HG03280 (cell line): ENCODE results near the gene PRAMEF2.
"Not testable (repeated sequence)": the region's sequence is repeated elsewhere in the genome, so short reads cannot be mapped to it uniquely, and the experiment has no call there.

Experiments
- ATAC-seq: cut with Tn5 transposase; IDR thresholded peaks from one replicate; pipeline ENCODE4 v1.9.1; 2021; ENCODE audit warnings: mild to moderate bottlenecking, moderate library complexity; ENCODE audit not compliant: unreplicated experiment

The PRAMEF2 gene

DNA sequence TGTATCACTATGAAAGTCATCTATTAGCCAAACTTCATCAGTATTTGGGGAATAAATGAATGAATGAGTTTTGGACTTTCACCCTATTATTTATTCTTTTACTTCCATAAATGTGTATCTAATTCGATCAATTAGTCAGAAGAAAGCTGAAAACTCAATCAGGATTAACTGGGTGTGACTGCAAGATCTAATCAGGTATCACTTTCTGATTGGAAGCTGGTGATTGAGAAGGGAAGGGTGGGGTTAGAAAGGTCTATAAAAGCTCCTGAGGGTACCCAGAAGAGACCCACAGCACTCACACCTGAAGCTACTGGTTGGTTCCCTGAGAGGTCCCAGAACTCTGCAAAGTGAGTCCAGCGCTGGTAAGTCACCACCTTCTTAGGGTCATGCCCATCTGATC lies at the start of gene PRAMEF2:
TSS of gene PRAMEF2 (plus strand) at position 301 of the 400 bp plus-strand sequence. CDS start 1,924 bp downstream, outside the sequence.
- ATAC-seq = not testable (repeated sequence)

DNA sequence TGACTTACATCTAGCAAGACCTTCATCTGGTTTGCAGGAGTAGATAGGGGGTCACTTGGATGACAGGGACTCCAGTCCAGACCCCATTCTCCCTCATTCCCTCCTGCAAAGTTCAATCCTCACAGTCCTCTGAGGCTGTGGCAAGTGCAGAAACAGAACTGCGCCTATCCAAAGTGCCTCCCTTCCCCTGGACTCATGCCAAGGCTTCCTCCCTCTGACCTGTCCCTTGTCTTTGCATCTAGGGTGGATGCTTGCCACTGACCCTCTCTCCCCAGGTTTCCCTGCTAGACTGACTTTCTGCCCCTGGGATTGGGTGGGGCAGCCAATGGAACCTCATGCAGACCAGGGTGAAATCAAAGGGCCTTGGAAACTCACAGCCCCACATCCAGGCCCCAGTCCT lies 47.0 kb upstream of the PRAMEF2 start:
- no peak for ATAC-seq

GRCh38 chr1:12810691-12811408 lies 46.0 kb upstream of the PRAMEF2 start:
- no peak for ATAC-seq

DNA sequence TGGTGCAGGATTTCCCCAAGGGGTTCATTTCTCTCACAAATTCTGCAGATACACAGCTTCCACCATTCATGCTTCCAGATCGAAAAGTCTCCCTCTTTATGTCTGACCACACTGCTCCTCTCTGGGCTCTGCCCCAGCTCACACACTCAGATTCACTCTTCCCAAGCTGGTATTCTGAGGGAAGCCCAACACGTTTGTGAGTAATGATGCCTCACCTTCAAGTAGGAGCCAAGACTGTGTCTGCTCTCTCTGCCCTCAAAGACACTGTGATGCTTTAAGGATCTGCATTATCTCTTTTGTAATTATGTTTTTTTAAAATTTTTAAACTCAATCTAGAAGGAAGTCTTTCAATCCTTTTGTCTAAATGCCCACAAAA lies 45.5 kb upstream of the PRAMEF2 start:
- ATAC-seq = no peak

DNA sequence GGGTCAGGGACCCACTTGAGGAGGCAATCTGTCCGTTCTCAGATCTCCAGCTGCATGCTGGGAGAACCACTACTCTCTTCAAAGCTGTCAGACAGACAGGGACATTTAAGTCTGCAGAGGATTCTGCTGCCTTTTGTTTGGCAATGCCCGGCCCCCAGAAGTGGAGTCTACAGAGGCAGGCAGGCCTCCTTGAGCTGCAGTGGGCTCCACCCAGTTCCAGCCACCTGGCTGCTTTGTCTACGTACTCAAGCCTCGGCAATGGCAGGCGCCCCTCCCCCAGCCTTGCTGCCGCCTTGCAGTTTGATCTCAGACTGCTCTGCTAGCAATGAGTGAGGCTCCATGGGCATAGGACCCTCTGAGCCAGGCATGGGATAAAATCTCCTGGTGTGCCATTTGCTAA lies 37.8 kb upstream of the PRAMEF2 start:
- ATAC-seq = not testable (repeated sequence)

DNA sequence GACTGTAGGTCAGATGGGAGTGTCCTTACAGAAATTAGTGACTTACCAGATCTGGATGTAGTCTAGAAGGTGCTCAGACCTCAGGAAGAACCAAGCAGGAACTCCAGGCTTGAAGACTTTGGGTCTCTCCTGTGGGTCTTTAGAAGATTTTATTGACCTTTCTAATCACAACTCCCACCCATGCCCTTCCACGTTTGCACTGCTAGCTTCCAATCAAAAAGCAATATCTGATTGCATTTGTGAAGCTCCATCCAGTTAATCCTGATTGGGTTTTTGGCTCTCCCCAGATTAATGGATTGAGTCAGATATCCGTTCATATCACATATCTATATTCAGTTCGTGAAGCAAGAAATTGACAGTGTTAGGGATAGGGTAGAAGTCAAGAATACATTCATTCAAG lies 25.6 kb upstream of the PRAMEF2 start, which contains the start of gene PRAMEF11:
TSS of gene PRAMEF11 (minus strand) at position 101 of the 400 bp plus-strand sequence. CDS start 2,621 bp downstream, outside the sequence.
- ATAC-seq = not testable (repeated sequence)

DNA sequence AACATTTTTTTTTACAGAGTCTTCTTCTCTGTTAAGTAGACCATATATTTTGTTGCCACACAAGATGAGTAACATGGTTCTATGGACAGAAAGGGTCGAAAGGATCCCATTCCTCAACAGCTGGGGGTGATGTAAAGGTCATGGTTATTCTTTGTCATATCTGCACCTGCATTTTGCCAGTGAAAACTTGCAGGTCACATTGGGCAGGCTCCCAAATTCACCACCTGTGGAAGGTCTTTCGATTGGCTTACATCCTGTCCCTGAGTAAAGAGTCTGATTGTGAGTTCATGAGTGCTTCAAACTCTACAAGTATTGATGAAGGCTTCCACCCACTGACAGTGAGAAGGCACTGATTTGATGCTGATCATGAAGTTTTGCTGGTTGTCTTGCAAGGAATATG lies 23.6 kb upstream of the PRAMEF2 start:
- ATAC-seq = not testable (repeated sequence)

DNA sequence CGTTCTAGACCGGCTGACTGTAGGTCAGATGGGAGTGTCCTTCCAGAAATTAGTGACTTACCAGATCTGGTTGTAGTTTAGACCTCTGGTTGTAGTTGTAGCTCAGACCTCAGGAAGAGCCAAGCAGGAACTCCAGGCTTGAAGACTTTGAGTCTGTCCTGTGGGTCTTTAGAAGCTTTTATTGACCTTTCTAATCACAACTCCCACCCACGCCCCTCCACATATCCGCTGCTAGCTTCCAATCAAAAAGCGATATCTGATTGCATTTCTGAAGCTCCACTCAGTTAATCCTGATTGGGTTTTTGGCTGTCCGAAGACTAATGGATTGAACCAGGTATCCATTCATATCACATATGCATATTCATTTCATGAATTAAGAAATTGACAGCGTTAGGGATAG lies 8.3 kb upstream of the PRAMEF2 start, which contains the start of gene HNRNPCL1:
TSS of gene HNRNPCL1 (minus strand) at position 101 of the 400 bp plus-strand sequence. CDS start 431 bp downstream, outside the sequence.
- not testable (repeated sequence) for ATAC-seq

DNA sequence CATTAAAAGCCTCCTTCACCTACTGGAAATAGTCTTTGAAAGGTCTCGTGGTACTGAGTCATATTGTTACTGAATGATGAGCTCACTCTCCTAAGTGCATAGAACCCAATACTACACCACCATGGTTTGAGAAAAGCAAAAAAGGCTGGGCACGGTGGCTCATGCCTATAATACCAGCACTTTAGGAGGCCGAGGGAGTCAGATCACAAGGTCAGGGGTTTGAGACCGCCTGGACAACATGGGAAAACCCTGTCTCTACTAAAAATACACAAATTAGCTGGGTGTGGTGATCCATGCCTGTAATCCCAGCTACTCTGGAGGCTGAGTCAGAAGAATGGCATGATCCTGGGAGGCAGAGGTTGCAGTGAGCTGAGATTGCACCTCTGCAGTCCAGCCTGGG lies 5.1 kb upstream of the PRAMEF2 start:
- ATAC-seq = no peak

DNA sequence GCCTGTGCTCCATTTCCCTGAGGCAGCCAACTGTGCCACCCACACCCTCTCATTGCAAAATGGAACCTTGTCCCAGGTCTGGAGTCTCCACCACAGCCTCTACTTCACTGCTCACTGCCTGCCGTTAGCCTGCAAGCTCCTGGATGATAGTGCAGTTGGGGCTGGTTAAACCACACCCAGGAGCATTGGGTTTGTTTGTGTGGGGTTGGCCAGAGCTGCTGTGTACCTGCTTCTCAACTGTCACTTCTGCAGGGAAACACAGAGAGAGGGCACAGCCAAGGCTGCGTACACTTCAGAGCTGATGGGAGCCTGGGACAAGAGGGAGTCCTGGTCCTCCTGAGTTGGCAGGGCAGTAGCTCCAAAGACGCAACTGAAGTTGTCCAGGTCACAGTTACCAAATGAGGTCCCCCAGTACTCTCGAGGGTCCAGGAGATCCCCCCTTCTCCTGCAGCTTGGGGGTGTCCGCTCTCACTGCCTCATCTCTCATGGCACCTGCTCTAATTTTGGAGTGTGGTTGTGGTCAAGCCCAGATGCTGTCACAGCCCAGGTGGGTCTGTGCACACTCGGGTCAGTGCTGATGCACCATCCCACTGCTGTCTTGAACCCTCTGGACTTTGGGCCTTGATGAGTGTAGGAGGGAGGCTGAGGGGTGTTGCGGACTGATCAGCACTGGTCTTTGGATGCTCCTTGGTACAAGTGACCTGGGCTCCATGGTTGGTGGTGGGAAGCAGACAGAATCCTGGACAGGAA lies 6.4 kb downstream of the PRAMEF2 start:
- ATAC-seq = not testable (repeated sequence)

- ATAC-seq = not testable (repeated sequence)
Measured at GRCh38 chr1:12878453-12878852, 21.6 kb downstream of the PRAMEF2 start.

- not testable (repeated sequence) for ATAC-seq
Measured at GRCh38 chr1:12886101-12886500, 29.2 kb downstream of the PRAMEF2 start, which contains the start of gene PRAMEF4. Gene PRAMEF4 (minus strand): TSS chr1:12886201. CDS start chr1:12883394, 2,807 bp downstream.

DNA sequence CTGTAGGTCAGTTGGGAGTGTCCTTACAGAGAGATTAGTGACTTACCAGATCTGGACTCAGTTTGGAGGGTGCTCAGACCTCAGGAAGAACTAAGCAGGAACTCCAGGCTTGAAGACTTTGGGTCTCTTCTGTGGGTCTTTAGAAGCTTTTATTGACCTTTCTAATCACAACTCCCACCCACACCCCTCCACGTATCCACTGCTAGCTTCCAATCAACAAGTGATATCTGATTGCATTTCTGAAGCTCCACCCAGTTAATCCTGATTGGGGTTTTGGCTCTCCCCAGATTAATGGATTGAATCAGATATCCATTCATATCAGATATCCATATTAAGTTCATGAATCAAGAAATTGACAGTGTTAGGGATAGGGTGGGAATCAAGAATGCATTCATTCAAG lies 41.3 kb downstream of the PRAMEF2 start, which contains the start of gene PRAMEF10:
TSS of gene PRAMEF10 (minus strand) at position 101 of the 400 bp plus-strand sequence. CDS start 2,423 bp downstream, outside the sequence.
- not testable (repeated sequence) for ATAC-seq

DNA sequence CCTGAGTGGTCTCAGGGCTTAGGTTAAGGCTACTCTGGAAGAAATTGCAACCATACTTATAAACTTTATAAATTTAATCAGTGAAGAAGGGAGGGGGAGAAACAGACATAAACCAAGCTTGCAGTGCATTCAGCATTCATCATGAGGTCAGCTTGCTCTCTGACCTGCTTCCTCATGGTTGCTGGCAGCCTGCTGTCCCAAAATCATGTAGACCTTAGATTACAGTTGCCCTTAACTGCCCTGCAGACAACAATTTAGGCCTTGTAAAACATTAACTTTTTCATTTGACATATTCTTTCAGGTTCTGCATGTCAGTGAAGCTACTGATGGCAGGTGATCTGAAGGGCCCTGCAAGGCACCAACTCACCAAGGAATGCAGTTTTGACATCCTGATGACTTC lies 42.3 kb downstream of the PRAMEF2 start:
- ATAC-seq = not testable (repeated sequence)

- not testable (repeated sequence) for ATAC-seq
Measured at GRCh38 chr1:12903793-12904572, 47.1 kb downstream of the PRAMEF2 start.
